Right forelimb (tissue), 1 donor: ENCODE results near the gene MYBPC2.

Experiments used
- DNase-seq: peaks from one replicate; pipeline ENCODE4 v3.0.0-alpha.2; 2018

Gene MYBPC2

GRCh38 chr19:50410109-50410508 lies 22.6 kb upstream of the MYBPC2 start:
- no peak for DNase-seq

DNA sequence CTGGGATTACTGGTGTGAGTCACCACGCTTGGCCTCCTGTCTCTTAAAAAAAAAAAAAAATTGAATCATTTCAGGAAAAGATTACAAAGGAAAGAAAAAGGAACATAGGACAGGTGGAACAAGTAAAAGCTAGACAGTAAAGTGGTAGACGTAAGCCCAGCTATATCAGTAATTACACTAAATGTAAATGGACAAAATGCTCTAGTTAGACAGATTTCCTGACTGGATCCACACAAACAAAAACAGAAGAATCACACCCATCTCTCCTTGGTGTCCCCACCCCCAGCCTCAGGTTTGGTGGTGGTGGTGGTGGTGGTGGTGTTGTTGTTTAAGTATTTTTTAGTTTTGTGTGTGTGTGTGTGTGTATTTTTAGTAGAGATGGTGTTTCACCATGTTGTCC lies 20.3 kb upstream of the MYBPC2 start:
- no peak for DNase-seq

GRCh38 chr19:50413096-50413495 lies 19.6 kb upstream of the MYBPC2 start:
- DNase-seq: no peak

DNA sequence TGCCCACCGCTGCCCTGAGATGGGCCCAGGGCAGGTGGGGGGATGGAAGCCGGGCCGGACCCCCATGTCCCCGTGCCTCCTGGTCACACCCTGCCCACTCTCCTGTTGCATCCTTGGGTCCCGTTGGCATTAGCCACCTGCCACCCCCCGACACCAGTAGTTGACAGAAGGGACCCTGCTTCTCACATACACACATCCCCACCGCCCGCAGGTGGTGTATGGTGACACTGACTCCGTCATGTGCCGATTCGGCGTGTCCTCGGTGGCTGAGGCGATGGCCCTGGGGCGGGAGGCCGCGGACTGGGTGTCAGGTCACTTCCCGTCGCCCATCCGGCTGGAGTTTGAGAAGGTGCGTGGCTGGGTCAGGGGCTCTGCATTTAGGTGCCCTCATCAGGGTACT lies 19.2 kb upstream of the MYBPC2 start:
- no peak for DNase-seq

DNA sequence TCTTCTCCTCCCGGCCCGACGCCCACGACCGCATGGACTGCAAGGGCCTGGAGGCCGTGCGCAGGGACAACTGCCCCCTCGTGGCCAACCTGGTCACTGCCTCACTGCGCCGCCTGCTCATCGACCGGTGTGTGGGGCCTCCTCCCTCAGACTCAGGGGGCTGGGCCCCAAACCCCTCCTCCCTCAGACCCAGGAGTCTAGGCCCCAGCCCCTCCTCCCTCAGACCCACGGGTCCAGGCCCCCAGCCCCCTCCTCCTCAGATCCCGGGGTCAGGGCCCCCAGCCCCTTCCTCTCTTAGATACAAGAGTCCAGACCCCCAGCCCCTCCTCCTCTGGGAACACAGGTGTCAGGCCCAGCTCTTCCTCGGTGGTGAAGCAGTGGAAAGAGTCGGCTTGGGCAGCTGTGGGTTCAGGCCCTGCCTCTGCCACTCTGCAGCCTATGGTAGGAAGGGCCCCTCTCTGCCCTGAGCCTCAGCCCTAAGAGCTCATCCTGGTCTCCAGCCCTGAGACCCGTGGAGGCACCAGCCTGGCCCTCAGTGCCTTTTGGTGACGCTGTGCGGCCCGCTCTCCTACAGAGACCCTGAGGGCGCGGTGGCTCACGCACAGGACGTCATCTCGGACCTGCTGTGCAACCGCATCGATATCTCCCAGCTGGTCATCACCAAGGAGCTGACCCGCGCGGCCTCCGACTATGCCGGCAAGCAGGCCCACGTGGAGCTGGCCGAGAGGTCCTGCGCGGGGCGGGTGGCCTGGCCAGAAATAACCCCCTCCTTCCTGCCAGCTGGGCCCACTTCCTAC lies 17.6 kb upstream of the MYBPC2 start:
- peak; percentile 79 for DNase-seq

DNA sequence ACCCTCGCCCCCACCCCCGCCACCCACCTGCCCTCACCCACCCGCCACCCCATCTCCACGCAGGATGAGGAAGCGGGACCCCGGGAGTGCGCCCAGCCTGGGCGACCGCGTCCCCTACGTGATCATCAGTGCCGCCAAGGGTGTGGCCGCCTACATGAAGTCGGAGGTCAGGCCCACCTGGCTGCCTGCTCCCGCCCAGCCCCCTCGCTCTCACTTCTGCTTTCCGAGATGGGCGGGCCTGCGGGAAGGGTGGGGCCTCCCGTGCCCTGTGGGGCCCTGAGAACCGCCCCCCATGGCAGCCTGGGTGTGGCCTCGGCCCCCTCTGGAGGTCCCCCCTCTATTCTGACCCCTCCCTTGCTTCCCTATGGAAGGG lies 17.0 kb upstream of the MYBPC2 start:
- no peak for DNase-seq

DNA sequence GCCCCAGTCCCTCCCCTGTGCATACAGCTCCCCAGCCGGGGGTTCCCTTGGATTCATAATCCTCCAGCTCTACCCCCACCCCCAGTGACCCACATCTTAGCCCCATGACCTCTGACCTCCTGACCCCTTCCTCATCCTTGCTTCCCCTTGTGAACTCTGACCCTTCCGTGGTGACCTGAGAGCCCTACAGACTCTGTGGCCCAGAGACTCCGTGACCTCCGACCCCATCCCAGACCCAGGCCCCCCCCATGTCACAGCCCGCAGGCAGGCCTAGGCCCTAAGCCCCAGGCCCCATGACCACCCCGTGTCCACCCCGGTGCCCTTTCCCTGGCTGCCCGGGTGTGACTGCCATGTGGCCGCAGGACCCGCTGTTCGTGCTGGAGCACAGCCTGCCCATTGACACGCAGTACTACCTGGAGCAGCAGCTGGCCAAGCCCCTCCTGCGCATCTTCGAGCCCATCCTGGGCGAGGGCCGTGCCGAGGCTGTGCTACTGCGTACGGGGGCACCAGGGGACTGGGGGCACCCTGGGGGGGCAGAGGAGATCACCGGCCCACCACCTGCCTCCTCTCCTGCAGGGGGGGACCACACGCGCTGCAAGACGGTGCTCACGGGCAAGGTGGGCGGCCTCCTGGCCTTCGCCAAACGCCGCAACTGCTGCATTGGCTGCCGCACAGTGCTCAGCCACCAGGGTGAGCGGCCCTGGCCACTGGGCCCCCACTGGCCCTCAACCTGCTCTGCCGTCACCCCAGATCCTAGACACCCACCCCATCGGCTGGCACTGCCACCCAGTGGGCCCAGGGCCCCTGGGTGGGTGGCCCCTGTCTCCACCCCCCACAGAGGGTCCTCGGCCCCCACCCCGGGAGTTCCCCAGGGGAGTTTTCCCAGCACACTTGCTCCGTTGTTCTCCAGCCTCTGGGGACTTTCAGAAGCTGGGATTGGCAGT lies 16.4 kb upstream of the MYBPC2 start:
- DNase-seq: no peak

- no peak for DNase-seq
Observed at GRCh38 chr19:50417111-50418081, 15.3 kb upstream of the MYBPC2 start.

DNA sequence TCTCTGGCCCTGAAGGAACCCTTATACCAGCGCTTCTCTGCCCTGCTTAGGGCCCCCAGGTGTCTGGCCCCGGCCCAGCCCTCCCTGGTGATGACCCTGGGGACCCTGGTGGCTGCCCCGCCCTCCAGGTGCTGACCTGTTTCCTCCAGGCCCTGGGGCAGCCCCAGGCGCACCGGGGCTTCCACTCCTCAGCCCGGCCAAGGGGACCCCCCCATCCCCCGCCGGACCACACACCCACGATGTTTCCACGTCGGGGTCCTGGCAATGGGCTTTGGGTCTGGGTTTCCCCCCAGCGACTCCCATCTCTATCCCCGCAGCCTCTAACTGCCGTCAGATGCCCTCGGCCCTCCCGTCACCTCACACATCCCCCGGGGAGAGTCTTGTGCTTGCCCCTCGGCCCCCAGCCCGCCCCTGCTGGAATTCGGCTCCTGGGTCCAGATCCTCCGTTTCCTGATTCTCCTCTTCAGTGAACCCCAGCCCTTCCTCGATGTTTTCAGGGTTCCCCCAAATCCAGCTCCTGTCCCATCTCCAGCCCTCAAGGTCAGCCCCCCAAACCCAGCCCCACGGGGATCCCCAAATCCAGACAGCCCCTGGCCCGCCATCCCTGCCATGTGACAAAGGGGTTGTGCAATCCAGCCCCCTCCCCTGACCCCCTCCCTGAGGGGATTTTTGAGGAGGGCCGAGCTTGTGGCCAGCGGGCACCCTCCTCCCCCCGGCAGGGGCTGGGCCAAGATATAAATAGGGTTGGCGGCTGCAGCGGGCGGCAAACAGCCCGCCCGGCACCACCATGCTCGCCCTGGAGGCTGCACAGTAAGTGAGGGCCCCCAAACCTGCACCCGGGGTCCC lies 14.3 kb upstream of the MYBPC2 start, which contains the start of gene SPIB:
SPIB (plus strand) TSS at position 763 of the 846 bp plus-strand sequence; CDS start at position 788, 25 bp downstream.
- no peak for DNase-seq

- no peak for DNase-seq
Observed at GRCh38 chr19:50419022-50419579, 13.6 kb upstream of the MYBPC2 start.

GRCh38 chr19:50419580-50420035 lies 13.1 kb upstream of the MYBPC2 start:
- no peak for DNase-seq

DNA sequence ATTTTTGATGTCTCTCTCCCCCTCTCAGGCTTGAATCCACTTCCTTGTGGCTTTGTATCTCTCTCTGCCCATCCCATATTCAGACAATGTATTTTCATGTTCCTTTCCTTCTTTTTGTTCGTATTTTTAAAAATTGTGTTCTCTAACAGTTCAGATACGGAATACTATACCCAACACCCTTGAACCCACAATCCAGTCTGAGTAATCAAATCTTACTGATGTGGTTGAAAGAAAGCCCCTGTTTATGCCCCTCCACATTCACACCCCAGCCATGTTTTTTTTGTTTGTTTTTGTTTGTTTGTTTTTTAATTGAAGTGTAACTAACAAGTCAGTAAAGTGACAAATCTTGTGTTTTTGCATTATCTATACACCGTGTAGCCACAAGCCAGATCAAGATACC lies 12.6 kb upstream of the MYBPC2 start:
- no peak for DNase-seq

DNA sequence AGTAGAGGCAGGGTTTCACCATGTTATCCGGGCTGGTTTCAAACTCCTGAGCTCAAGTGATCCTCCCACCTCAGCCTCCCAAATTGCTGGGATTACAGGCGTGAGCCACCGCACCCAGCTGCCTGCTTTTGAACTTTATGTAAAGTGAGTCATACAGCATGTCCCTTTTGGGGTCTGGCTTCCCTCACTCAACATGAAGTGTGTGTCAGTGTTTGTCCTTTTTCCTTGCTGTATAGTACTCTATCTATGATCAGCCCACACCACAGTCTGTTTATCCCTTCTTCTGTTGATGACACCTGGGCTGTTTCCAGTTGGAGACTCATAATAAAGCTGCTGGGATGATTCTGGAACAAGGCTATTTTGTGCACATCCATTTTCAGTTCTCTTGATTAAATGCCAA lies 11.9 kb upstream of the MYBPC2 start:
- no peak for DNase-seq

- DNase-seq: no peak
Observed at GRCh38 chr19:50422397-50423278, 10.1 kb upstream of the MYBPC2 start.

DNA sequence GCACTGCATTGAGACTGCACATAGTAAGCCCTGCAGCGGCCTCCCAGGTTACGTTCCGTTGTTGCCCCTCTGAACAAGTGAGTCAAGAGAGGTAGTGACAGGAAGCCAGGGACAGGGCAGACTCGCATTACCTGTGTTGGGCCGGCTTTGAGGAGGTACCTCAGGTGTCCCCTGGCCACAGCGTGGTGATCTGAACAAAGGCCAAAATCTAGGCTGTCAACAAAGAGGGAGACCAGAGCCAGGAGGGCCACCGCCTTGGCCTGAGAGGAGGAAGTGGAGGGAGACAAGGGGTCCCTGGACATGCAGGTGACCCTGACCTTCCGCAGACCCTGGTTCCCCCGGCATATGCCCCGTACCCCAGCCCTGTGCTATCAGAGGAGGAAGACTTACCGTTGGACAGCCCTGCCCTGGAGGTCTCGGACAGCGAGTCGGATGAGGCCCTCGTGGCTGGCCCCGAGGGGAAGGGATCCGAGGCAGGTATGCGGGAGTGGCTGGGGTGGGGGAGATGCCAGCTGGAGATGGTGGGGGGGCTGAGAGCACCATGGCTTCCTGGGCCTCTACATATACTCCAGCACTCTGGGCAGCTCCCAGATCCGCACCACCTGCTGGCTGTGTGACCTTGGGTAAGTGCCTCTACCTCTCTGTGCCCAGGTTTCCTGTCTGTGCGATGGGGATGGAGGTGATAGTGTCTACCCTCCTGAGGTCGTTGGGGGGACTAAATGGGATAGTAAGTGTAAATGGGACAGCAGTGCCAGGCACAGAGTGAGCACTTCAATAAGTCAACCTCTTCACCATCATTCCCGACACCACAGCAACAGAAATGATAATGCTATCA lies 9.2 kb upstream of the MYBPC2 start:
- no peak for DNase-seq

- DNase-seq: no peak
Observed at GRCh38 chr19:50425581-50425980, 7.1 kb upstream of the MYBPC2 start.

GRCh38 chr19:50427318-50427925 lies 5.3 kb upstream of the MYBPC2 start:
- no peak for DNase-seq

GRCh38 chr19:50427997-50428425 lies 4.7 kb upstream of the MYBPC2 start:
- peak; percentile 87 for DNase-seq
